Neural progenitor cell (in vitro differentiated cells): ENCODE results near the gene CEP131. TPM values are rescaled to one million over a fixed set of nuclear protein-coding genes. Genes with fewer than 3 reads are reported as not detected.

Experiments
- DNase-seq: peaks from one replicate; pipeline ENCODE4 v3.0.0-alpha.2; 2016; ENCODE audit warnings: low spot score
- H2AFZ ChIP-seq: fragments of 200-600 bp; sonication (generic); replicated peaks from 2 replicates; pipeline ENCODE4 v1.6.1; 2016; ENCODE audit warnings: antibody characterized with exemption
- H3F3A ChIP-seq: fragments of 200-600 bp; sonication (generic); 2 replicates; pipeline ENCODE4 v1.6.1; 2016; ENCODE audit warnings: antibody characterized with exemption, low read depth
- H3K27ac ChIP-seq: fragments of 200-600 bp; sonication (generic); 2 replicates; pipeline ENCODE4 v1.5.1; 2016; ENCODE audit warnings: mild to moderate bottlenecking
- H3K27me3 ChIP-seq: fragments of 200-600 bp; sonication (generic); 2 replicates; pipeline ENCODE4 v1.6.1; 2016; ENCODE audit warnings: mild to moderate bottlenecking, moderate library complexity
- H3K36me3 ChIP-seq: fragments of 200-600 bp; sonication (generic); 2 replicates; pipeline ENCODE4 v1.5.1; 2016
- H3K4me1 ChIP-seq: fragments of 200-600 bp; sonication (generic); 2 replicates; pipeline ENCODE4 v1.6.1; 2016; ENCODE audit warnings: mixed run types
- H3K4me2 ChIP-seq: fragments of 200-600 bp; sonication (generic); 2 replicates; pipeline ENCODE4 v1.6.1; 2016
- H3K4me3 ChIP-seq: fragments of 200-600 bp; sonication (generic); 2 replicates; pipeline ENCODE4 v1.5.1; 2016
- H3K79me2 ChIP-seq: fragments of 200-600 bp; sonication (generic); 2 replicates; pipeline ENCODE4 v1.6.1; 2016; ENCODE audit warnings: low read depth
- H3K9ac ChIP-seq: fragments of 200-600 bp; sonication (generic); 2 replicates; pipeline ENCODE4 v1.6.1; 2016
- H3K9me3 ChIP-seq: fragments of 200-600 bp; sonication (generic); 2 replicates; pipeline ENCODE4 v1.5.1; 2016; ENCODE audit warnings: low read depth
- H4K20me1 ChIP-seq: fragments of 200-600 bp; sonication (generic); 2 replicates; pipeline ENCODE4 v1.6.1; 2016; ENCODE audit warnings: low read depth
- H3K27ac Mint-ChIP-seq: 3 replicates; pipeline ENCODE4 v1.8.0; 2021; ENCODE audit warnings: mixed read lengths
- H3K27me3 Mint-ChIP-seq: 2 replicates; pipeline ENCODE4 v1.8.0; 2022; ENCODE audit warnings: low read depth, mild to moderate bottlenecking, inconsistent platforms, moderate library complexity, mixed read lengths; ENCODE audit not compliant: insufficient read depth
- H3K36me3 Mint-ChIP-seq: 3 replicates; pipeline ENCODE4 v1.8.0; 2021; ENCODE audit warnings: mixed read lengths
- H3K4me1 Mint-ChIP-seq: 3 replicates; pipeline ENCODE4 v1.8.0; 2021; ENCODE audit warnings: mixed read lengths
- H3K4me3 Mint-ChIP-seq: 3 replicates; pipeline ENCODE4 v1.8.0; 2021; ENCODE audit warnings: mild to moderate bottlenecking, moderate library complexity, mixed read lengths
- H3K9me3 Mint-ChIP-seq: 3 replicates; pipeline ENCODE4 v1.8.0; 2020; ENCODE audit warnings: mixed read lengths
- EZH2 ChIP-seq: fragments of 200-600 bp; sonication (generic); IDR thresholded peaks from 2 replicates; pipeline ENCODE4 v1.6.1; 2017; ENCODE audit warnings: antibody characterized with exemption, mild to moderate bottlenecking, moderate library complexity
- EZH2phosphoT487 ChIP-seq: fragments of 200-600 bp; sonication (generic); IDR thresholded peaks from 2 replicates; pipeline ENCODE4 v1.6.1; 2017; ENCODE audit warnings: antibody characterized with exemption
- total RNA-seq: library from RNA; depleted of rRNA; stranded (reverse); fragments of >200 nt; gene quantifications from 2 replicates; pipeline ENCODE4 v1.2.3, GENCODE V29; 2015; ENCODE audit warnings: low replicate concordance
- TF ChIP-seq, protein P1 (sequence below): fragments of 200-600 bp; sonication (generic); IDR thresholded peaks from 2 replicates; pipeline ENCODE4 v1.5.1; 2017; ENCODE audit warnings: antibody characterized with exemption, mild to moderate bottlenecking

CEP131 gene
- total RNA-seq, 1 donor from 2014 or later: 7.7 TPM

- Mint-ChIP-seq H3K27me3 (peaks cover 4% of the 10 kb centered on the region), H3K9me3 (no peaks in the 10 kb centered on the region), H3K4me1 (peaks cover 3% of the 10 kb centered on the region), H3K36me3 (peaks cover 12% of the 10 kb centered on the region), H3K27ac (no peak overlapping the region), H3K4me3 (no peak overlapping the region)
- Histone ChIP-seq H3K27ac (no peak overlapping the region), H3F3A (peaks cover 5% of the 10 kb centered on the region), H3K4me3 (no peak overlapping the region), H3K79me2 (peaks cover 10% of the 10 kb centered on the region), H3K27me3 (no peaks in the 10 kb centered on the region), H3K9me3 (no peaks in the 10 kb centered on the region), H3K9ac (no peak overlapping the region), H2AFZ (no peak overlapping the region), H3K4me2 (no peak overlapping the region), H4K20me1 (peaks cover 14% of the 10 kb centered on the region), H3K36me3 (no peaks in the 10 kb centered on the region), H3K4me1 (no peaks in the 10 kb centered on the region)
- DNase-seq: no peak
- no peak for TF ChIP-seq EZH2phosphoT487
- no peak for TF ChIP-seq EZH2
- TF ChIP-seq, protein P1, sequence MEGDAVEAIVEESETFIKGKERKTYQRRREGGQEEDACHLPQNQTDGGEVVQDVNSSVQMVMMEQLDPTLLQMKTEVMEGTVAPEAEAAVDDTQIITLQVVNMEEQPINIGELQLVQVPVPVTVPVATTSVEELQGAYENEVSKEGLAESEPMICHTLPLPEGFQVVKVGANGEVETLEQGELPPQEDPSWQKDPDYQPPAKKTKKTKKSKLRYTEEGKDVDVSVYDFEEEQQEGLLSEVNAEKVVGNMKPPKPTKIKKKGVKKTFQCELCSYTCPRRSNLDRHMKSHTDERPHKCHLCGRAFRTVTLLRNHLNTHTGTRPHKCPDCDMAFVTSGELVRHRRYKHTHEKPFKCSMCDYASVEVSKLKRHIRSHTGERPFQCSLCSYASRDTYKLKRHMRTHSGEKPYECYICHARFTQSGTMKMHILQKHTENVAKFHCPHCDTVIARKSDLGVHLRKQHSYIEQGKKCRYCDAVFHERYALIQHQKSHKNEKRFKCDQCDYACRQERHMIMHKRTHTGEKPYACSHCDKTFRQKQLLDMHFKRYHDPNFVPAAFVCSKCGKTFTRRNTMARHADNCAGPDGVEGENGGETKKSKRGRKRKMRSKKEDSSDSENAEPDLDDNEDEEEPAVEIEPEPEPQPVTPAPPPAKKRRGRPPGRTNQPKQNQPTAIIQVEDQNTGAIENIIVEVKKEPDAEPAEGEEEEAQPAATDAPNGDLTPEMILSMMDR: no peak
Observed at GRCh38 chr17:81212365-81212764, 10.4 kb downstream of the CEP131 start.

GRCh38 chr17:81210868-81211267 is 11.9 kb downstream of the CEP131 start:
- Histone ChIP-seq H3K9me3 (no peaks in the 10 kb centered on the region), H4K20me1 (peaks cover 10% of the 10 kb centered on the region), H3K36me3 (no peaks in the 10 kb centered on the region), H3K9ac (no peak overlapping the region), H2AFZ (no peak overlapping the region), H3K4me1 (no peaks in the 10 kb centered on the region), H3K4me2 (no peak overlapping the region), H3K27ac (no peak overlapping the region), H3K79me2 (peaks cover 10% of the 10 kb centered on the region), H3K4me3 (no peak overlapping the region), H3K27me3 (no peaks in the 10 kb centered on the region), H3F3A (peaks cover 5% of the 10 kb centered on the region)
- H3K27me3 Mint-ChIP-seq: peaks cover 4% of the 10 kb centered on the region
- H3K36me3 Mint-ChIP-seq: peaks cover 5% of the 10 kb centered on the region
- H3K4me1 Mint-ChIP-seq: peaks cover 3% of the 10 kb centered on the region
- no peak overlapping the region for H3K4me3 Mint-ChIP-seq
- TF ChIP-seq EZH2phosphoT487: no peak
- TF ChIP-seq EZH2: no peak
- TF ChIP-seq, protein P1: no peak
- H3K9me3 Mint-ChIP-seq: no peaks in the 10 kb centered on the region
- no peak for DNase-seq
- H3K27ac Mint-ChIP-seq: peak overlapping the region; percentile 42

GRCh38 chr17:81210466-81210865 is 12.3 kb downstream of the CEP131 start:
- Histone ChIP-seq H3K9ac (no peak overlapping the region), H3K27me3 (no peaks in the 10 kb centered on the region), H3K36me3 (no peaks in the 10 kb centered on the region), H3K79me2 (peaks cover 10% of the 10 kb centered on the region), H4K20me1 (peaks cover 10% of the 10 kb centered on the region), H3K4me1 (no peaks in the 10 kb centered on the region), H3F3A (peaks cover 5% of the 10 kb centered on the region), H3K27ac (no peak overlapping the region), H2AFZ (no peak overlapping the region), H3K9me3 (no peaks in the 10 kb centered on the region), H3K4me3 (no peak overlapping the region), H3K4me2 (no peak overlapping the region)
- DNase-seq: no peak
- Mint-ChIP-seq H3K36me3 (peaks cover 5% of the 10 kb centered on the region), H3K27ac (no peak overlapping the region), H3K9me3 (no peaks in the 10 kb centered on the region), H3K4me3 (no peak overlapping the region), H3K4me1 (peaks cover 3% of the 10 kb centered on the region), H3K27me3 (peaks cover 4% of the 10 kb centered on the region)
- TF ChIP-seq, protein P1: no peak
- TF ChIP-seq EZH2phosphoT487: no peak
- TF ChIP-seq EZH2: no peak
